HL-60 (cell line): ENCODE data around the gene MCU.

Source experiments
- DNase-seq, 2 experiments: peaks; one replicate each; pipeline ENCODE4 v3.0.0-alpha.2; 2010 to 2020; ENCODE audit warnings: low read depth in 1 of 2, low spot score in 1 of 2
- H3K27ac ChIP-seq: fragments of 250-450 bp; sonication (Bioruptor Pico); replicated peaks from 2 replicates; pipeline ENCODE4 v1.5.1; 2020; ENCODE audit warnings: mild to moderate bottlenecking, moderate library complexity
- H3K27me3 ChIP-seq: fragments of 250-450 bp; sonication (Bioruptor Pico); 2 replicates; pipeline ENCODE4 v1.5.1; 2021; ENCODE audit warnings: mild to moderate bottlenecking, moderate library complexity; ENCODE audit not compliant: insufficient read depth, poor library complexity, severe bottlenecking
- H3K4me3 ChIP-seq: replicated peaks from 2 replicates; pipeline ENCODE4 v1.5.1; 2011; ENCODE audit warnings: mild to moderate bottlenecking, control low read depth, low read length; ENCODE audit not compliant: insufficient read depth
- CTCF ChIP-seq: IDR thresholded peaks from one replicate; pipeline ENCODE4 v1.5.1; 2011; ENCODE audit warnings: low read length, control low read depth, inconsistent platforms; ENCODE audit not compliant: insufficient read depth
- GABPA ChIP-seq: IDR thresholded peaks from 2 replicates; pipeline ENCODE4 v1.6.1; 2012; ENCODE audit warnings: low read depth
- POLR2AphosphoS5 ChIP-seq: IDR thresholded peaks from 2 replicates; pipeline ENCODE4 v1.6.1; 2012; ENCODE audit warnings: low read depth
- REST ChIP-seq: IDR thresholded peaks from 2 replicates; pipeline ENCODE4 v1.6.1; 2012; ENCODE audit warnings: low read depth; ENCODE audit not compliant: insufficient replicate concordance
- SPI1 ChIP-seq: IDR thresholded peaks from 2 replicates; pipeline ENCODE4 v1.6.1; 2012; ENCODE audit warnings: low read depth, mild to moderate bottlenecking, borderline replicate concordance

Gene MCU

GRCh38 chr10:72830625-72831024 is 138.7 kb downstream of the MCU start:
- no peaks in the 10 kb centered on the region for H3K27me3 ChIP-seq
- TF ChIP-seq POLR2AphosphoS5 = no peak
- TF ChIP-seq CTCF = no peak
- TF ChIP-seq GABPA = no peak
- TF ChIP-seq SPI1 = no peak
- no peak for TF ChIP-seq REST
- DNase-seq = no peak
- H3K27ac ChIP-seq = no peak overlapping the region
- no peak overlapping the region for H3K4me3 ChIP-seq

GRCh38 chr10:72831696-72832409 is 139.9 kb downstream of the MCU start:
- H3K4me3 ChIP-seq = no peak overlapping the region
- H3K27me3 ChIP-seq = no peaks in the 10 kb centered on the region
- no peak overlapping the region for H3K27ac ChIP-seq
- DNase-seq = no peak
- TF ChIP-seq GABPA = no peak
- TF ChIP-seq SPI1 = no peak
- no peak for TF ChIP-seq POLR2AphosphoS5
- no peak for TF ChIP-seq CTCF
- no peak for TF ChIP-seq REST

- no peak for TF ChIP-seq GABPA
- TF ChIP-seq SPI1 = no peak
- no peak for TF ChIP-seq POLR2AphosphoS5
- no peak for TF ChIP-seq CTCF
- no peak for TF ChIP-seq REST
- no peak overlapping the region for H3K4me3 ChIP-seq
- H3K27me3 ChIP-seq = no peaks in the 10 kb centered on the region
- no peak for DNase-seq
- no peak overlapping the region for H3K27ac ChIP-seq
Measured at GRCh38 chr10:72832701-72833100, 140.8 kb downstream of the MCU start.
